ENCODE results near the gene LAIR2.

Gene LAIR2

GRCh38 chr19:54489341-54489740 is 13.3 kb upstream of the LAIR2 start:
- TF ChIP-seq TCF12 (IDR thresholded peaks at IDR 0.05; ENCODE audit: low read depth) = no peak
- TF ChIP-seq MAX (IDR thresholded peaks at IDR 0.05) = no peak
- no peak for TF ChIP-seq RAD21 (IDR thresholded peaks at IDR 0.05; ENCODE audit: low read depth)
- no peak for TF ChIP-seq ZBTB7A (IDR thresholded peaks at IDR 0.05; ENCODE audit: low read depth)
- TF ChIP-seq TEAD4 (IDR thresholded peaks at IDR 0.05) = no peak
- TF ChIP-seq NFIC (IDR thresholded peaks at IDR 0.05) = no peak
- no peak for TF ChIP-seq YY1 (IDR thresholded peaks at IDR 0.05; ENCODE audit: low read depth)
- no peak for TF ChIP-seq EGR1 (IDR thresholded peaks at IDR 0.05)
- no peak for TF ChIP-seq CREB1 (IDR thresholded peaks at IDR 0.05; ENCODE audit: low read depth)
- TF ChIP-seq TAF1 (IDR thresholded peaks at IDR 0.05; ENCODE audit: low read depth) = no peak
- TF ChIP-seq REST (IDR thresholded peaks at IDR 0.05; ENCODE audit: low read depth) = no peak
- no peak for TF ChIP-seq EP300 (IDR thresholded peaks at IDR 0.05; ENCODE audit: borderline replicate concordance)
- no peak for TF ChIP-seq USF1 (IDR thresholded peaks at IDR 0.05)
- TF ChIP-seq FOXM1 (IDR thresholded peaks at IDR 0.05; ENCODE audit: borderline replicate concordance, low read depth) = no peak
- TF ChIP-seq CEBPB (IDR thresholded peaks at IDR 0.05) = no peak

- TF ChIP-seq USF1 (IDR thresholded peaks at IDR 0.05) (no peak), TCF12 (IDR thresholded peaks at IDR 0.05; ENCODE audit: low read depth) (no peak), REST (IDR thresholded peaks at IDR 0.05; ENCODE audit: low read depth) (no peak), MAX (IDR thresholded peaks at IDR 0.05) (no peak), CREB1 (IDR thresholded peaks at IDR 0.05; ENCODE audit: low read depth) (no peak), RAD21 (IDR thresholded peaks at IDR 0.05; ENCODE audit: low read depth) (no peak), FOXM1 (IDR thresholded peaks at IDR 0.05; ENCODE audit: borderline replicate concordance, low read depth) (no peak), EP300 (IDR thresholded peaks at IDR 0.05; ENCODE audit: borderline replicate concordance) (no peak), YY1 (IDR thresholded peaks at IDR 0.05; ENCODE audit: low read depth) (no peak), ZBTB7A (IDR thresholded peaks at IDR 0.05; ENCODE audit: low read depth) (no peak), TEAD4 (IDR thresholded peaks at IDR 0.05) (no peak)
Observed at GRCh38 chr19:54489766-54490165, 12.9 kb upstream of the LAIR2 start.

GRCh38 chr19:54492568-54492967 is 10.1 kb upstream of the LAIR2 start:
- TF ChIP-seq MAX (IDR thresholded peaks at IDR 0.05) = no peak
- TF ChIP-seq RAD21 (IDR thresholded peaks at IDR 0.05; ENCODE audit: low read depth) = no peak
- no peak for TF ChIP-seq YY1 (IDR thresholded peaks at IDR 0.05; ENCODE audit: low read depth)

GRCh38 chr19:54493967-54494585 is 8.6 kb upstream of the LAIR2 start:
- TF ChIP-seq TEAD4 (IDR thresholded peaks at IDR 0.05) = no peak
- no peak for TF ChIP-seq FOXM1 (IDR thresholded peaks at IDR 0.05; ENCODE audit: borderline replicate concordance, low read depth)
- TF ChIP-seq CREB1 (IDR thresholded peaks at IDR 0.05; ENCODE audit: low read depth) = no peak
- no peak for TF ChIP-seq USF1 (IDR thresholded peaks at IDR 0.05)
- no peak for TF ChIP-seq MAX (IDR thresholded peaks at IDR 0.05)
- TF ChIP-seq YY1 (IDR thresholded peaks at IDR 0.05; ENCODE audit: low read depth) = no peak
- TF ChIP-seq TAF1 (IDR thresholded peaks at IDR 0.05; ENCODE audit: low read depth) = no peak
- TF ChIP-seq RAD21 (IDR thresholded peaks at IDR 0.05; ENCODE audit: low read depth) = no peak
- TF ChIP-seq REST (IDR thresholded peaks at IDR 0.05; ENCODE audit: low read depth) = no peak
- no peak for TF ChIP-seq TCF12 (IDR thresholded peaks at IDR 0.05; ENCODE audit: low read depth)
- no peak for TF ChIP-seq CEBPB (IDR thresholded peaks at IDR 0.05)
- TF ChIP-seq EP300 (IDR thresholded peaks at IDR 0.05; ENCODE audit: borderline replicate concordance) = no peak
- TF ChIP-seq EGR1 (IDR thresholded peaks at IDR 0.05) = no peak
- TF ChIP-seq NFIC (IDR thresholded peaks at IDR 0.05) = no peak
- no peak for TF ChIP-seq ZBTB7A (IDR thresholded peaks at IDR 0.05; ENCODE audit: low read depth)
